NB4 (cell line): ENCODE results near the gene ZNF710.
"Not testable (repeated sequence)": the region's sequence is repeated elsewhere in the genome, so short reads cannot be mapped to it uniquely, and the experiment has no call there.

ENCODE experiments used
- DNase-seq: peaks from one replicate; pipeline ENCODE4 v3.0.0; 2010; ENCODE audit warnings: low read depth
- H3K4me3 ChIP-seq: one replicate; pipeline ENCODE4 v1.5.1; 2011; ENCODE audit warnings: mild to moderate bottlenecking, low read depth, low read length, moderate library complexity
- MYC ChIP-seq: IDR thresholded peaks from 2 replicates; pipeline ENCODE4 v1.6.1; 2011; ENCODE audit warnings: low read depth, low read length
- POLR2A ChIP-seq: IDR thresholded peaks from 2 replicates; pipeline ENCODE4 v1.6.1; 2011; ENCODE audit warnings: mild to moderate bottlenecking; ENCODE audit not compliant: insufficient read length; ENCODE audit errors: extremely low read depth
- TF ChIP-seq, protein P1 (sequence below): IDR thresholded peaks from one replicate; pipeline ENCODE4 v1.5.1; 2012; ENCODE audit warnings: low read depth, low read length
- TF ChIP-seq, protein P2 (sequence below): IDR thresholded peaks from 2 replicates; pipeline ENCODE4 v1.6.1; 2011; ENCODE audit warnings: low read depth, low read length

The ZNF710 gene

GRCh38 chr15:90106522-90107117 lies 105.5 kb downstream of the ZNF710 start:
- peak; percentile 21 for DNase-seq

GRCh38 chr15:90108038-90108437 lies 106.9 kb downstream of the ZNF710 start:
- not testable (repeated sequence) for DNase-seq

More at GRCh38 chr15:90106522-90107117, 105.5 kb downstream of the ZNF710 start:
- TF ChIP-seq POLR2A (no peak), MYC (no peak)
- TF ChIP-seq, protein P1, sequence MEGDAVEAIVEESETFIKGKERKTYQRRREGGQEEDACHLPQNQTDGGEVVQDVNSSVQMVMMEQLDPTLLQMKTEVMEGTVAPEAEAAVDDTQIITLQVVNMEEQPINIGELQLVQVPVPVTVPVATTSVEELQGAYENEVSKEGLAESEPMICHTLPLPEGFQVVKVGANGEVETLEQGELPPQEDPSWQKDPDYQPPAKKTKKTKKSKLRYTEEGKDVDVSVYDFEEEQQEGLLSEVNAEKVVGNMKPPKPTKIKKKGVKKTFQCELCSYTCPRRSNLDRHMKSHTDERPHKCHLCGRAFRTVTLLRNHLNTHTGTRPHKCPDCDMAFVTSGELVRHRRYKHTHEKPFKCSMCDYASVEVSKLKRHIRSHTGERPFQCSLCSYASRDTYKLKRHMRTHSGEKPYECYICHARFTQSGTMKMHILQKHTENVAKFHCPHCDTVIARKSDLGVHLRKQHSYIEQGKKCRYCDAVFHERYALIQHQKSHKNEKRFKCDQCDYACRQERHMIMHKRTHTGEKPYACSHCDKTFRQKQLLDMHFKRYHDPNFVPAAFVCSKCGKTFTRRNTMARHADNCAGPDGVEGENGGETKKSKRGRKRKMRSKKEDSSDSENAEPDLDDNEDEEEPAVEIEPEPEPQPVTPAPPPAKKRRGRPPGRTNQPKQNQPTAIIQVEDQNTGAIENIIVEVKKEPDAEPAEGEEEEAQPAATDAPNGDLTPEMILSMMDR, result no peak
- TF ChIP-seq, protein P2, sequence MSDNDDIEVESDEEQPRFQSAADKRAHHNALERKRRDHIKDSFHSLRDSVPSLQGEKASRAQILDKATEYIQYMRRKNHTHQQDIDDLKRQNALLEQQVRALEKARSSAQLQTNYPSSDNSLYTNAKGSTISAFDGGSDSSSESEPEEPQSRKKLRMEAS, result no peak
- no peak overlapping the region for H3K4me3 ChIP-seq

DNA sequence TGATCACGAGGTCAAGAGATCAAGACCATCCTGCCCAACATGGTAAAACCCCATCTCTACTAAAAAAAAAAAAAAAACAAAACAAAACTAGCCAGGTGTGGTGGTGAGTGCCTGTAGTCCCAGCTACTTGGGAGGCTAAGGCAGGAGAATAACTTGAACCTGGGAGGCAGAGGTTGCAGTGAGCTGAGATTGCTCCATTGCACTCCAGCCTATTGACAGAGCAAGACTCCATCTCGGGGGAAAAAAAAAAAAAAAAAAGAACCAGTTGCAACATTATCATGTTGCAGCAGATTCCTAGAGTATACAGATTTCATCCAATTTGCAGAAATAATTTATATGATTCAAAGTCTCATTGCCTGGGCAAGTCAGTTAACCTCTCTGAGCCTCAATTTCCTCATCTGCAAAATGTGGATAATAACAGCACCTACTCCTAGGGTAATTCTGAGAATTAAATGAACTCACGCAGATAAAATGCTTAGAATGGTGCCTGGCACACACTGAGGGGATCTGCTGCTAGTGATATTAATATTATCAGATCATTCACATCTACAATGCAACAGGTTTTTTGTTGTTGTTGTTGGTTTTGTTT lies 108.1 kb downstream of the ZNF710 start:
- not testable (repeated sequence) for H3K4me3 ChIP-seq, DNase-seq

More at GRCh38 chr15:90108038-90108437, 106.9 kb downstream of the ZNF710 start:
- not testable (repeated sequence) for H3K4me3 ChIP-seq

DNA sequence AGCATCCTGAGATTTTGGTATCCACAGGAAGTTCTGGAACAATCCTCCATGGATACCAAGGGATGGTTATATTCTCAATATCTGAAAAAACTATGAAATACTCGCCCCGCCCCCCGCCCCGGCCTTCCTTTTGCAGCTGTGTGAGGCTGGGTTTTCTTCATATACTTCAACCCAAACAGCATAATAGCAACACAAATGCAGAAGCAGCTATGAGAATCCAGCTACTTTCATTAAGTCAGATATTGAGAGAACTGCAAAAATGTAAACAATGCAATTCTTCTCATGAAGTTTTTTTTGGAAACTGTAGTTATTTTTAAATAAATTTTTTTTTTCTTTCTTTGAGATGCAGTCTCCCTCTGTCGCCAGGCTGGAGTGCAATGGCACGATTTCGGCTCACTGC lies 112.0 kb downstream of the ZNF710 start:
- no peak for DNase-seq
- H3K4me3 ChIP-seq, result no peak overlapping the region
- TF ChIP-seq, protein P1, result no peak
- no peak for TF ChIP-seq MYC
- no peak for TF ChIP-seq POLR2A
- TF ChIP-seq, protein P2, result no peak

GRCh38 chr15:90114451-90114901 lies 113.4 kb downstream of the ZNF710 start:
- no peak for DNase-seq
- TF ChIP-seq, protein P2, result no peak
- TF ChIP-seq, protein P1, result no peak
- TF ChIP-seq POLR2A (no peak), MYC (no peak)
- no peak overlapping the region for H3K4me3 ChIP-seq

DNA sequence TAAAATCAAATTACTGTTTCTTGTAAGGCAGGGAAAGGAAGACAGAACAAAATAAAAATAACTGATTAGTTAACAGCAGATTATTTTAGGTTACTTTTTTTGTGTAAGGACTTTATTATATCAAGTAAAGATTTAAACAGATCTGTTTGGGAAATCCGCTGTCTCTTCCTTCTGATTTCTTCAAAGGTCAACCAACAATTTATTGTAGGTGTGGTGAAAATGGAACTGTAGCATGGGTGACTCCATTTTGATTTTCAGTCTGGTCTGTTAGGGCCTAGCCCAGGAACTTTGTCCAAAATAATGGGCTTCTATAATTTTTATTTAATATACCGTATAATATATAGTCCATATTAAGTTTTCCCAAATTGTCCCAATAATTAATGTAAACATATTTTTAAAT lies 114.7 kb downstream of the ZNF710 start:
- TF ChIP-seq MYC (no peak), POLR2A (no peak)
- TF ChIP-seq, protein P2, result no peak
- TF ChIP-seq, protein P1, result no peak
- no peak for DNase-seq
- H3K4me3 ChIP-seq, result no peak overlapping the region

- TF ChIP-seq MYC, result no peak
- no peak for TF ChIP-seq POLR2A
- TF ChIP-seq, protein P2, result no peak
- TF ChIP-seq, protein P1, result no peak
- H3K4me3 ChIP-seq, result no peak overlapping the region
- DNase-seq, result no peak
These were observed 118.2 kb downstream of the ZNF710 start for GRCh38 chr15:90119367-90119766.
